HPDE6-E6E7 (cell line): ENCODE results near the gene AEBP1.

ENCODE experiments used
- DNase-seq: peaks from one replicate; pipeline ENCODE4 v3.0.0; 2011; ENCODE audit warnings: missing footprints; ENCODE audit errors: extremely low spot score

The AEBP1 gene

GRCh38 chr7:44066494-44067063 is 37.6 kb upstream of the AEBP1 start:
- no peak for DNase-seq

- no peak for DNase-seq
These were observed 36.8 kb upstream of the AEBP1 start for GRCh38 chr7:44067064-44067951.

DNA sequence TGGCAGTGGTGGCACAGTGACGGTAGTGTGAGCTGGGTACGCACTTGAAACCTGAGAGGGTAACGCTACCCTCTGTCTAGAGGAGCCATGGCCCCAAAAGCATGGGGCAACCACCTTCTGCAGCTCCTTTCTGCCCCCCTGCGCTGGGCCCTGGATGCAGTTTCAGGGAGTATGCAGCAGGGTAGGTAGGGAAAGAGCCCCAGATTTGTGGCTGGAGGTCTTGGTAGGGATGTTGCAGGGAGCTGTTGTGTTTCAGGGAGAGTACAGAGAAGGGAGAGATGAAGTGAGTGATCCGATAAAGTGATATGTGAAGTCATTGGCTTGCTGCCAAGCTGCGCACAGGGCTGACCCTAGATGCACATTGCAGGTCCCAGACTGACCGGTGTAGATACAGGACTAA is 36.1 kb upstream of the AEBP1 start:
- no peak for DNase-seq

DNA sequence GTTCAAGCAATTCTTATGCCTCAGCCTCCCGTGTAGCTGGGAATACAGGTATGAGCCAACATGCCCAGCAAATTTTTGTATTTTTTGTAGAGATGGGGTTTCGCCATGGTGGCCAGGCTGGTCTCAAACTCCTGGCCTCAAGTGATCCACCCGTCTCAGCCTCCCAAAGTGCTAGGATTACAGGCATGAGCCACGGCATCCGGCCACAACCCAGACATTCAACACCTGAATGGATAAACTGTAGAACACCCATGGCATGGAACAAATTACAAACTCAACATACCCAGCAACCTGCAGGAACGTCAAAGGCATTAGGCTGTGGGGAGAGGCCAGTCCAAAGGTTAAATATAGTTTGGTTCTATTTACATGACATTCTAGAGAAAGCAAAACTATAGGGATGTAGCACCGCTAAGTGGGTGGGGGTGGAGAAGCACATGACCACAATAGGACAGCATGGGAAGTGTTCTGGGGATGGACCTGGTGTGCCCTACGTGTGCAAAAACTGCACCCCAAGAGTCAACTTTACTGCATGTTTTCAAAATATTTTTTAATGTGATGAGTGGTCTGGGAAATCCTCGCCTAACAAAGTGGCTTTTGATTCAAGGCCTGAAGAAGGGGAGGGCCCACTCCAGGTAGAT is 32.3 kb upstream of the AEBP1 start:
- no peak for DNase-seq

DNA sequence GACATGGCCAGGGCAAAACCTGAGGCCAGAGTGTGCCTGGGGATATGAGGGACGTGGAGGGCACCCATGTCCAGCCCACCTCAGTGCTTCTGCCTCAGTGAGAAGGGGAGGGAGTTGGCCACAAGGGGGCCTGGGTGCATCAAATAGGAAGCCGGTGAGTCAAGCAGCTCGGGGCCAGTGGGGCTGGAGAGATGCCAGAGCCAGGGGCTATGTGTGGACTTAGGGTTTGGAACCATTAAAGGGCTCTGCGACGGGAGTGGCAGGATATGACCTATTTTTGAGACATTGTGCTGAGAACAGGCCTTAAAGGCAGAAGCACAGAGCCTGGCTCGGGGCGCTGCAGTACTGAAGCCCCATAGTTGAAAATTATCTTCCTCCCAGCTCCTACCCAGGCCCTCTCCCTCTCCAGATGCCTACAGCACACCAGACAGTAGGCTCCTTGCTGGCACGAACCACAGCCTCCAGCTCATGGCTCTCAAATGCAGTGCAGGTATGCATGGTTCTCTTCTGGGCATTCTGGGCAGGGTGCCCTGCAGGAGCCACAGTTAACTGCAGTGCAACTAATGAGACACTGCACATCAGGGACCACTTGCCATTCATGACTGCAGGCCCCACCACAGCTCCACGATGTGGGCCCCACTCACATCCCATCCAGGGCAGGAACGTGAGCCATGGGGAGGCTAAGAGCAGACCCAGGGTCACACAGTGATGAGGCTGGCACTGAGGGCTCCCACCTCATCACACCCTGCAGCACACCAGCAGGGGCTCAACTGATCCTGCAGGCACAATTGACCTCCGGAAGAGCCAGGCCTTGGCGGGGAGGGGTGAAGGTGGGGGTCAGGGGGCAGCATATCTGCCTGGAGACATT is 31.5 kb upstream of the AEBP1 start:
- peak; percentile 72 for DNase-seq

DNA sequence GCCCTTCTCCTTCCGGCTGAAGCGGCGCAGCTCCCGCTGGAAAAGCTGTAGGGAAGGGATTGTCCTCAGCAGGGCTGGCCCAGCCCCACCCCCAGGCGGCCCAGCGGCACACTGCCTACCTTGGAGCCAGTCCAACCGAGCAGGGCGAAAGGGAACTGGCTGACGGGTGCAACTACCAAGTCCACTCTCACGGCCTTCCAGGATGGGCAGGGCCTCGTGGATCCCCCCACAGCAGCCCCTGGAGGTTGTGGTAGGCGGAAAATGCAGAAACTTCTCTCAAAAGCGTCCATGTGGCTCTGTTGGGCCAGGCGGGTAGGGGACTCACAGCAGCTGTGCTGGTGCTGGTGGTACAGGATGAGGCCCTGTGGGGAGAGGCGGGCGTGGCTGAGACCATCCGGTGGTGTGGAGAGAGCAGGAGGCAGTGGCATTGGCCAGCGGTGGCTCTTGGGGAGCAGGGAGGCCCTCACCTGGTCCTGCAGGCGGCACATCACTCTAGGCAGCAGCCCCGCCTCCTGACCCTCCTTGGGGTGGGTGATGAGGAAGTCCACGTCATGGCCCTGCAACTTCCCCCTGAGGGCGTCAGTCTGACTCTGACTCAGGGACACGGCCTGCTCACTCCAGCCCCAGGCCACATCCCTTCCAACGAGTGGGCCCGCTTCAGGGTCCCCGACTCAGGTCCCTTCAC is 30.3 kb upstream of the AEBP1 start:
- DNase-seq, result peak; percentile 85

- DNase-seq, result no peak
These were observed 29.8 kb upstream of the AEBP1 start for GRCh38 chr7:44074349-44074695.

- no peak for DNase-seq
These were observed 28.7 kb upstream of the AEBP1 start for GRCh38 chr7:44075296-44076075.

GRCh38 chr7:44076101-44076895 is 27.8 kb upstream of the AEBP1 start:
- DNase-seq, result no peak

DNA sequence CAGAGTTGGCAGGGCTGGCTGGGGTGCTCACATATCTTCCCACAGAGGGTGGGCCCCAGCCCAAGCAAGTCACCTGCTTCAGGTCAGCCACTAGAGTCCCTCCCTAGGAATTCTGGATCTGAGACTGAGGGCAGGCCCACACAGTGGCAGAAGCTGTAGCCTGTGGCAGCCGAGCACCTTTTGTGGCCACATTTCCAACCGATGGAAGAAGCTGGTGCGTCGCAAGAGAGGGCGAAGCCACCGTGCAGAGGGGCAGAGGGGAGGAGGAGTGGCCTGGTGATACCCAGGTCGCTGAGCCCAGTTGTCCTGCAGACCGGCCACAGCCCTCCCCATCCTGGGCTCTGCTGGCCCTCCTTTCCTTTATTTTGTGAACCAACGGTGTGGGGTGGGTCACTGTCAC is 27.1 kb upstream of the AEBP1 start:
- DNase-seq, result no peak

DNA sequence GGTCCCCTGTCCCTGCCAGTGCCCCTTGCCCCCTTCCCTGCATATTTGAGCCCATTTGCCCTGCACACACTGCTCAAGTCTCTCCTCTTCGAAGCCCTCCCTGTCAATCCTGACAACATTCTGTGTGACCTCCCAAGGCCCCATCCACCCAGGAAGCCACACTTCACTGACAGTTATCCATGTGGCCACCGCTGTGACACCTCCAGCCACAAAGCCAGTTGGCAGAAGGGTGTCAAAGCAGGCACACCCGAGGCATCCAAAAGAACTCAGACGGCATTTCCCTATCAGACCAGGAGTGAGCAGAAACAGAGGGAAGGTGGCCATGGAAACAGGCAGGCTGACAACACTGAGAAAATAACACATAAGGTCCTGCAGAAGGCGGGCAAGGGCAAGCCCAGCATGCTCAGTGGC is 26.5 kb upstream of the AEBP1 start:
- no peak for DNase-seq

DNA sequence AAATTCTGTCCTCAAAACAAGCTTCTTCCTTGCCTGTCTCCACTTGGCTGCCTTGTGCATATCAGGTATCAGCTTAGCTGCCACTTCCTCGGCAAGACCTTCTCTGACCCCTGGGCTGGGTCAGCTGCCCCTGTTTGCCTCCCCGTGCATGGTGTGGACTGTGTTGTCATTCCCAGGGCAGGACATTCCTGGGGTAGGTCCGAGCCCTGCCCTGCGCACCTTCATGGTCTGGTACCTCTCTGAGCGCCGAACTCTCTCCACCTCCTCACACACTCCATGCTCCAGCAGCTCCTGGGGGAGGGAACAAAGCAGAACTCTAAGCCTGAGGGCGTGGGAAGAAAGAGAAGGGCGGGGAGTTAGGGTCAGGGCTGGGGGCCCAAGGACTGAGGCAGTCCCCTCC is 25.6 kb upstream of the AEBP1 start:
- DNase-seq, result no peak

GRCh38 chr7:44079331-44080021 is 24.7 kb upstream of the AEBP1 start:
- no peak for DNase-seq

- DNase-seq, result no peak
These were observed 24.0 kb upstream of the AEBP1 start for GRCh38 chr7:44080118-44080517.

GRCh38 chr7:44080686-44081265 is 23.4 kb upstream of the AEBP1 start:
- DNase-seq, result no peak

DNA sequence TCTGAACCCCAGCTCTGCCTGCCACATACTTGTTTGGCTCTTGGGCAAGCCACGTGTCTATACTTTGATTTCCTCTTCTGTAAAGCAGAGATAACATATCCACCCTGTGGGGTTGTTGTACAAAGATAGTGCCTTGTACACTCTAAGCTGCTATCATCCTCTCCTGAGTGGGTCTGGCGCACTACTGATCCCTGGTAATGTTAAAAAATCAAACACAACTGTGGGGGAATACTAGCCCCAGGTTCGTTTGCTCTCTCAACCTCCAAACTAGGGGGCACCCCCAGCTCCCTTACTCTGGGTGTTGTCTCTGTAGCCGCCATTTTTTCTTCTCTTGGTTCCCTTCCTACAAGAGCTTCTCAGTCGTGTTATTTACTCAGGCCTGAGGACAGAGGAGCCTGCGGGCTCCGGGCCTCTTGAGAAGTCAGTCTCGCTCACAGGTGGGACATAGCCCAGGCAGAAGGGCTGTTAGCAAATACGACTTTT is 22.8 kb upstream of the AEBP1 start:
- no peak for DNase-seq

DNA sequence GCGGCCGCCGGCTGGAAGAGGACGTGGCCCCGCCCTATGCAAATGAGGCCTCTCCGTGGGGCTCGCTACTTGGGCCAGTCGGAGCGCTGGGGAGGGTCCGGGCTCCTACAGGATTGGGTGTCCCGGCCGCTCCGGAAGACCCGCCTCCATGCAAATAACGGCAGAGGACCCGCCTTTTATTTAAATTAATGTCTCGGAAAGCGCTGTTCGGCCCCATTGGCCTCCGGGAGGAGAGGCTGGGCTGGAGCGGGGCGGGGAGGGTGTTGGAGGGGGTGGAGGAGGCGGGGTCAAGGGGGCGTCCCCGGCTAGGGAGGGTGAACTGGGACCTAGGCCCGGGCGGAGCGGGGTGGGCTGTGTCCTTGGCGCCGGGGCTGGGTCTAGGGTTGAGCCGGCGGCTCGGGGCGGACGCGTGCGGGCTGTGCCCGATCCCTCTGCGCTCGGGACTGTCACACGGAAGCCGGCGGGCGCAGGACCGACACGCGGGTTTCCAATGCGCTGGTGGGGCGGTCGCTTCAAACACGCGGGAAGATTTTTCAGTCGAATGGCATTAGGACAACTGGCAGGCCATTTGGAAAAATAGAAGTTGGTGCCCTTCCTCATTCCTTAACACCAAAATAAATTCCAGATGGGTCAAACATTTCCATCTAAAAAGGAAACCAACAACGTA is 21.5 kb upstream of the AEBP1 start:
- peak; percentile 93 for DNase-seq

GRCh38 chr7:44083796-44084195 is 20.3 kb upstream of the AEBP1 start:
- DNase-seq, result no peak
